Measurements from ENCODE around the gene YPEL3.

The YPEL3 gene

DNA sequence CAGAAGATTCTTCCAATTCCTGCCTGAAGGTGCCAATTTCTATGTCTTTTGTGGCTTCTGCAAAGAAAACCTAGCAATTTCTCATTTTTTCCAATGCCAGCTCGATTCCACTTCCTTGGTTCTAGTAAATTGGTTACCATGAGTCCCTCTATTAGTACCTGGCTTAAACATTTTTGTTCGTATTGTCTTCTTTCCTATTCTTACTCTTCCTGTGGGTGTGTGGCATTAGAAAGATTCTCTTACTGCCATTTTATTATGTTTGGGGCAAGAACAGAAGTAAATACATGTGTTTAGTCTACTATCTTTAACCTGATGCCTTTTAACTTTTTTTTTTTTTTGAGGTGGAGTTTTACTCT is 47.3 kb upstream of the YPEL3 start:
- TF ChIP-seq TAF1 (IDR thresholded peaks at IDR 0.05; ENCODE audit: borderline replicate concordance, insufficient read depth, low read length) = no peak
- no peak for TF ChIP-seq SIN3A (IDR thresholded peaks at IDR 0.05; ENCODE audit: borderline replicate concordance, insufficient read depth, low read length)
- no peak for TF ChIP-seq POLR2AphosphoS5 (IDR thresholded peaks at IDR 0.05; ENCODE audit: low read depth, low read length)
- TF ChIP-seq FOXP2 (optimal IDR thresholded peaks at IDR 0.05; ENCODE audit: borderline replicate concordance, extremely low read depth, extremely low read length, insufficient read depth) = no peak
- TF ChIP-seq REST (IDR thresholded peaks at IDR 0.05; ENCODE audit: insufficient read depth in 1 of 2, low read depth in 2 of 2, low read length in 2 of 2) = no peak

- TF ChIP-seq POLR2AphosphoS5 (IDR thresholded peaks at IDR 0.05; ENCODE audit: low read depth, low read length) (no peak), FOXP2 (optimal IDR thresholded peaks at IDR 0.05; ENCODE audit: borderline replicate concordance, extremely low read depth, extremely low read length, insufficient read depth) (no peak), SIN3A (IDR thresholded peaks at IDR 0.05; ENCODE audit: borderline replicate concordance, insufficient read depth, low read length) (no peak), TAF1 (IDR thresholded peaks at IDR 0.05; ENCODE audit: borderline replicate concordance, insufficient read depth, low read length) (no peak), REST (IDR thresholded peaks at IDR 0.05; ENCODE audit: insufficient read depth in 1 of 2, low read depth in 2 of 2, low read length in 2 of 2) (no peak)
Observed at GRCh38 chr16:30142672-30143346, 46.8 kb upstream of the YPEL3 start.

- TF ChIP-seq SIN3A (IDR thresholded peaks at IDR 0.05; ENCODE audit: borderline replicate concordance, insufficient read depth, low read length) = no peak
- no peak for TF ChIP-seq FOXP2 (optimal IDR thresholded peaks at IDR 0.05; ENCODE audit: borderline replicate concordance, extremely low read depth, extremely low read length, insufficient read depth)
Observed at GRCh38 chr16:30141750-30142149, 45.7 kb upstream of the YPEL3 start.

DNA sequence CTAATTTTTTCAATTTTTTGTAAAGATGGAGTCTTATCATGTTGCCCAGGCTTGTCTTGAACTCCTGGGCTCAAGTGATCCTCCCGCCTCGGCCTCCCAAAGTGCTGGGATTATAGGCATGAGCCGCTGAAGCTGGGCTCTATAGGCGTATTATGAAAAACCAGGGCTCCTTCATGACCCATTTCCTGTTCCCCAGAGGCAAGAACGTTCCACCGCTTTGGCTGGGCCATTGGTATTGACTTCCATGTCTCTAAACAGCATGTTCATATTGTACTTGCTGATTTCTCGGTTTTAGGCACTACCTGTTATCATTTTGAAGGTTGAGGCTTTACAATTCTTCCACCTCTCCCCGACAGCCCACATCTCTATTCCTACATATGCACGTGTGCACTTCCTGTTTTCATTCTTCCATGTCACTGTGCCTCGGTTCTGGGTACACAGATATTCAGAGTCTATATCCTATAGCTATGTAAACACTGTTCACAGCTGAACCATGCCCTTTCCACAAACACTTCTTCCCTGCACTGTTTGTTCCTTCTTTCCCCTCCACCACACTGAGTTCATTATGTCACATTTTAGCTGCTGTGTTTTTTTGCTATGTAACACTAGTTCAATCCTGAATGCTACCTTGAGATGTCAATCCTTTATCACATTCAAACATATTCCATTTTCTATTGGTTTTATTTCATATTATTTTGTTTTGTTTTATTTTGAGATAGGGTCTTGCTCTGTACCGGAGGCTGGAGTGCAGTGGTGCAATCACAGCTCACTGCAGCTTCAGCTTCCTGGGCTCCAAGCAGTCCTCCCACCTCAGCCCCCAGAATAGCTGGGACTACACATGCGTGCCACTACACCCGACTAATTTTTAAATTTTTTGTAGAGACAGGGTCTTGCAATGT is 43.8 kb upstream of the YPEL3 start:
- TF ChIP-seq FOXP2 (optimal IDR thresholded peaks at IDR 0.05; ENCODE audit: borderline replicate concordance, extremely low read depth, extremely low read length, insufficient read depth) (no peak), POLR2AphosphoS5 (IDR thresholded peaks at IDR 0.05; ENCODE audit: low read depth, low read length) (no peak), REST (IDR thresholded peaks at IDR 0.05; ENCODE audit: insufficient read depth in 1 of 2, low read depth in 2 of 2, low read length in 2 of 2) (no peak), SIN3A (IDR thresholded peaks at IDR 0.05; ENCODE audit: borderline replicate concordance, insufficient read depth, low read length) (no peak)

GRCh38 chr16:30137897-30138296 is 41.9 kb upstream of the YPEL3 start:
- TF ChIP-seq POLR2AphosphoS5 (IDR thresholded peaks at IDR 0.05; ENCODE audit: low read depth, low read length) = no peak
- no peak for TF ChIP-seq FOXP2 (optimal IDR thresholded peaks at IDR 0.05; ENCODE audit: borderline replicate concordance, extremely low read depth, extremely low read length, insufficient read depth)
- no peak for TF ChIP-seq REST (IDR thresholded peaks at IDR 0.05; ENCODE audit: insufficient read depth in 1 of 2, low read depth in 2 of 2, low read length in 2 of 2)
- TF ChIP-seq TAF1 (IDR thresholded peaks at IDR 0.05; ENCODE audit: borderline replicate concordance, insufficient read depth, low read length) = no peak
- TF ChIP-seq SIN3A (IDR thresholded peaks at IDR 0.05; ENCODE audit: borderline replicate concordance, insufficient read depth, low read length) = no peak

All from PFSK-1 (cell line).